SW480 (cell line): ENCODE results near the gene RAN.
"Not testable (repeated sequence)": the region's sequence is repeated elsewhere in the genome, so short reads cannot be mapped to it uniquely, and the experiment has no call there.

ENCODE experiments used
- DNase-seq: peaks from one replicate; pipeline ENCODE4 v3.0.0-alpha.2; 2016; ENCODE audit warnings: low spot score

Gene RAN

GRCh38 chr12:130878193-130879185, 6.6 kb downstream of the RAN start:
- no peak for DNase-seq

- DNase-seq = no peak
Measured at GRCh38 chr12:130879212-130879686, 7.4 kb downstream of the RAN start.

- no peak for DNase-seq
Measured at GRCh38 chr12:130879781-130880389, 8.0 kb downstream of the RAN start.

GRCh38 chr12:130880411-130880885, 8.6 kb downstream of the RAN start:
- no peak for DNase-seq

- no peak for DNase-seq
Measured at GRCh38 chr12:130881046-130881445, 9.2 kb downstream of the RAN start.

GRCh38 chr12:130881548-130881947, 9.7 kb downstream of the RAN start:
- DNase-seq = no peak

- not testable (repeated sequence) for DNase-seq
Measured at GRCh38 chr12:130887190-130887589, 15.3 kb downstream of the RAN start.

- DNase-seq = no peak
Measured at GRCh38 chr12:130904064-130904463, 32.2 kb downstream of the RAN start.

GRCh38 chr12:130904936-130905455, 33.1 kb downstream of the RAN start:
- DNase-seq = not testable (repeated sequence)

GRCh38 chr12:130909111-130909510, 37.2 kb downstream of the RAN start:
- DNase-seq = no peak

- DNase-seq = no peak
Measured at GRCh38 chr12:130911193-130911592, 39.3 kb downstream of the RAN start.

- DNase-seq = no peak
Measured at GRCh38 chr12:130911933-130912332, 40.1 kb downstream of the RAN start.

GRCh38 chr12:130916241-130916911, 44.5 kb downstream of the RAN start:
- DNase-seq = peak; percentile 62

GRCh38 chr12:130917607-130918006, 45.7 kb downstream of the RAN start:
- DNase-seq = no peak

- no peak for DNase-seq
Measured at GRCh38 chr12:130919086-130919485, 47.2 kb downstream of the RAN start.

- no peak for DNase-seq
Measured at GRCh38 chr12:130920119-130920703, 48.3 kb downstream of the RAN start.

- no peak for DNase-seq
Measured at GRCh38 chr12:130920723-130921381, 49.0 kb downstream of the RAN start.

- DNase-seq = no peak
Measured at GRCh38 chr12:130922511-130922953, 50.7 kb downstream of the RAN start.

- no peak for DNase-seq
Measured at GRCh38 chr12:130924966-130925665, 53.2 kb downstream of the RAN start.

GRCh38 chr12:130925666-130926015, 53.8 kb downstream of the RAN start:
- no peak for DNase-seq
